GM19372 (cell line): ENCODE measurements around the gene MRPL28.
"Not testable (repeated sequence)": the region's sequence is repeated elsewhere in the genome, so short reads cannot be mapped to it uniquely, and the experiment has no call there.

ENCODE experiments used
- ATAC-seq: cut with Tn5 transposase; IDR thresholded peaks from one replicate; pipeline ENCODE4 v1.9.1; 2021; ENCODE audit warnings: mild to moderate bottlenecking, low read depth, moderate library complexity; ENCODE audit not compliant: unreplicated experiment

The MRPL28 gene

GRCh38 chr16:342455-343213 lies 27.7 kb downstream of the MRPL28 start:
- ATAC-seq: no peak

DNA sequence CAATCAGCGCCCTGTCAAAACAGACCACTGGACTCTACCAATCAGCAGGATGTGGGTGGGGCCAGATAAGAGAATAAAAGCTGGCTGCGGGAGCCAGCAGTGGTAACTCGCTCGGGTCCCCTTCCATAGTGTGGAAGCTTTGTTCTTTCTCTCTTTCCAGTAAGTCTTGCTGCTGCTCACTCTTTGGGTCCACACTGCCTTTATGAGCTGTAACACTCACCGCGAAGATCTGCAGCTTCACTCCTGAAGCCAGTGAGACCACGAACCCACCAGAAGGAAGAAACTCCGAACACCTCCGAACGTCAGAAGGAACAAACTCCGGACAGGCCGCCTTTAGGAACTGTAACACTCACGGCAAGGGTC lies 28.4 kb downstream of the MRPL28 start:
- ATAC-seq: not testable (repeated sequence)

GRCh38 chr16:341095-341973 lies 29.0 kb downstream of the MRPL28 start:
- ATAC-seq: not testable (repeated sequence)

- ATAC-seq: no peak
Observed at GRCh38 chr16:340370-341091, 29.8 kb downstream of the MRPL28 start.

GRCh38 chr16:339680-340079 lies 30.7 kb downstream of the MRPL28 start:
- no peak for ATAC-seq

- ATAC-seq: no peak
Observed at GRCh38 chr16:337975-338575, 32.3 kb downstream of the MRPL28 start.

GRCh38 chr16:337437-337836 lies 32.9 kb downstream of the MRPL28 start:
- no peak for ATAC-seq

DNA sequence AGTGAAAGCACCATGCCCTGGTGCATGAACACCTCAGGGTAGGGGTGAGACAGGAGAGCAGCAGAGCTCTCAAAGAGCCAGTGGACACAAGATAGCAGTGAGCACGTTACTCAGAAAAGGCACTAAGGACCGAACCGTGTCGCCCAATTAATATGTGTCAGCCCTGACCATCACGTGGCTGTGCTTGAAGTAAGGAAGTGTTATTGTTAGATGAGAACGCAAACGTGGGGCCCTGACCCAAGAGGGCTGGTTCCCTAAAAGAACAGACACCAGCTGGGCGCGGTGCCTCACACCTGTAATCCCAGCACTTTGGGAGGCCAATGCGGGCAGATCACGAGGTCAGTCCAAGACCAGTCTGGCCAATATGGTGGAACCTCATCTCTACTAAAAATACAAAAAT lies 34.1 kb downstream of the MRPL28 start:
- no peak for ATAC-seq

DNA sequence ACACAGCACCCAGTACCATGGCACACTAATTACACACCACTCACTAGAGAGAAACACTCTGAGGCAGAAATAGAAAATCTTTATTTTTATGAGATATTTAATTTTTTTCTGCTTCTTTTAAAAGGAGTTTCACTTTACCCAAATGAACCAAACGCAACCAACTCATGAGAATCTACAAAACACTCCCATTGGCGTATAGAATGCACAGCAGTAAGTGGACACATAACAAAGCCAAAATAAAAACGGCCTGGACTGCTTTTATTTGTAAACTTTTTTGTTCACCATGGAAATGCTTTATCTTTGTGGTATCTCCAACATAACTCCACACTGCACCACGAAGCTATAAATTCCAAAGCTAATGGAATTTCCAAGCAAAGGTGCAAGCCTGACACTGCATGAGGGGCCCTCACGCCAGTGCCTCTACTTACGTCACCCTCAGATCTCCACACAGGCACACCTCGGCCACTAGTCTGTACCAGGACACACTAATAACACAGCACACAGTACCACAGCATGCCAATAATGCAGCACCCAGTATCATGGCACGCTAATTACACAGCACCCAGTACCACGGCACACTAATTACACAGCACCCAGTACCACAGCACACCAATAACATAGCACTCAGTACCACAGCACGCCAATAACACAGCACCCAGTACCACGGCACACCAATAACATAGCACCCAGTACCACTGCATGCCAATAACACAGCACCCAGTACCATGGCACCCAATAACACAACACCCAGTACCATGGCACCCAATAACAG lies 35.3 kb downstream of the MRPL28 start:
- not testable (repeated sequence) for ATAC-seq

GRCh38 chr16:334164-334832 lies 36.0 kb downstream of the MRPL28 start:
- ATAC-seq: not testable (repeated sequence)

- ATAC-seq: no peak
Observed at GRCh38 chr16:333406-334094, 36.8 kb downstream of the MRPL28 start.

DNA sequence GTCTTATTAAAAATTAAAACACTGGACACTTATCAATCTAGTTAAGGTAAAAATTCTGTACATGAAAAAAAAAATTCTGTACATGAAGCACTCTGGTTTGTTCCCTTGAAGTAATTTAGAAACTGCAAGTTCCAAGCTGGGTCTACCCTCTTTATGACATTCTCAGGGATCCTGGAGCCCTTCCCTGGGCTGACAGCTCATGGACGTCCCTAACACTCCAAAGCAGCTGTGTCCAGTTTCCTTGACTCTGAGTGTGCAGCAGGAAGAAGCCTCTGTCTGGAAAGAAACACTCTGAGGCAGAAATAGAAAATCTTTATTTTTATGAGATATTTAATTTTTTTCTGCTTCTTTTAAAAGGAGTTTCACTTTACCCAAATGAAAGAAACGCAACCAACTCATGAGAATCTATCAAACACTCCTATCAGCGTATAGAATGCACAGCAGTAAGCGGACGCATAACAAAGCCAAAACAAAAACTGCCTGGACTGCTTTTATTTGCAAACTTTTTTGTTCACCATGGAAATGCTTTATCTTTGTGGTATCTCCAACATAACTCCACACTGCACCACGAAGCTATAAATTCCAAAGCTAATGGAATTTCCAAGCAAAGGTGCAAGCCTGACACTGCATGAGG lies 39.0 kb downstream of the MRPL28 start:
- not testable (repeated sequence) for ATAC-seq

GRCh38 chr16:330741-331140 lies 39.6 kb downstream of the MRPL28 start:
- ATAC-seq: no peak

GRCh38 chr16:325375-326145 lies 44.8 kb downstream of the MRPL28 start:
- ATAC-seq: no peak

- ATAC-seq: no peak
Observed at GRCh38 chr16:324451-325334, 45.6 kb downstream of the MRPL28 start.

DNA sequence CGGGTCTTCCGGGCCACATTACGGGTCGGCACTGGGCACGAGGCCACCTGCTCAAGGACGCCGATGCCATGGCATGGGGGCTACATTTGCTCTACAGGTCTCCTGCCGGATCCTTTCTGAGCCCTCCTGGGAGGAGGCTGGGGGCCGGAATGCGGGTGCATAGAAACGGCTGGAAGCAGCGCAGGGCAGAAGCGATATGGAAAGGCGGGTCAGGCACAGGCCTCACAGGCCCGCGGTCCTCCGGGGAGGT lies 46.2 kb downstream of the MRPL28 start:
- ATAC-seq: no peak
